Stimulated activated CD4-positive, alpha-beta T cell treated with anti-CD3 and anti-CD28 coated beads, Interleukin-2, amount 100 ng/mL, for 48 hours (primary cell): ENCODE data around the gene TRIM50.
"Not testable (repeated sequence)": the region's sequence is repeated elsewhere in the genome, so short reads cannot be mapped to it uniquely, and the experiment has no call there.

Experiments used
- DNase-seq, 2 donors: peaks; one replicate each; pipeline ENCODE4 v3.0.0-alpha.2; 2020

Gene TRIM50

GRCh38 chr7:73327922-73328321, at the start of gene TRIM50, which contains the start of gene FKBP6:
TRIM50 (minus strand) TSS chr7:73328082; CDS start chr7:73324787, 3,295 bp downstream.
FKBP6 (plus strand) TSS chr7:73328161; CDS start chr7:73328429, 268 bp downstream.
- not testable (repeated sequence) for DNase-seq

- DNase-seq, result no peak
Measured at GRCh38 chr7:73376671-73377412, 49.0 kb upstream of the TRIM50 start.

- DNase-seq, result not testable (repeated sequence)
Measured at GRCh38 chr7:73376262-73376661, 48.4 kb upstream of the TRIM50 start.

DNA sequence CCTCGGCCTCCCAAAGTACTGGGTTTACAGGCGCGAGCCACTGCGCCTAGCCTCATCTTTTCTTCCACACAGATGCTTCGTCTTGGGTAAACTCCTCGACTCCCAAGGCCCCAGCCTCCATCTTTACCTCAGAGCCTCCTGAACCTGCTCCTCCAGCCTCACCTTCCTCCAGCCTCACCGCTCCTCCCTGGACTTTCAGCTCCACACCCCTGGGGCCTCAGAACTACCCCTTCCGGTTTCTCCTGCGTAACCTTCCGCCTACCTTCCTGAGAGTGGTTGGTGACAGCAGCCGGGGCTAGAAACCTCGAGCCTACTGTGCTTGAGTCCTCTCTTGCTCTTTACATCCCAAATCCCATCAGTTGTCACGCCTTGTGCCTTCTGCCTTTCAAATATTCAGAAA, 45.9 kb upstream of the TRIM50 start:
- DNase-seq, result no peak

DNA sequence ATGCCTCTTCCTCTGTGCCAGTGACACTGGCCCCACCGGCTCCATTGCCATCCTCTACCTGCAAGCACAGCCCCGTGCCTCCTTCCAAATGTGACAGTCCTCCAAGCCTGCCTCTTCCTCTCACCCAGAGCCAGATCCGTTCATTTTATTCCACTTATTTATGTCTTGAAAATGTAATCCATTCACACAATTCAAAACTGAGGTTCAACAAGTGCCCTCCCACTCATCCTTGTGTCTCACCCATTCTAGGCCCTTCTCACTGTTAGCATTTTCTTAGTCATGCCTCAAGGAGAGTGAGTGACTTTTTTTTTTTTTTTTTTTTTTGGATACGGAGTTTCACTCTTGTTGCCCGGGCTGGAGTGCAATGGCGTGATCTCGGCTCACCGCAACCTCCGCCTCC, 41.7 kb upstream of the TRIM50 start:
- DNase-seq, result no peak

DNA sequence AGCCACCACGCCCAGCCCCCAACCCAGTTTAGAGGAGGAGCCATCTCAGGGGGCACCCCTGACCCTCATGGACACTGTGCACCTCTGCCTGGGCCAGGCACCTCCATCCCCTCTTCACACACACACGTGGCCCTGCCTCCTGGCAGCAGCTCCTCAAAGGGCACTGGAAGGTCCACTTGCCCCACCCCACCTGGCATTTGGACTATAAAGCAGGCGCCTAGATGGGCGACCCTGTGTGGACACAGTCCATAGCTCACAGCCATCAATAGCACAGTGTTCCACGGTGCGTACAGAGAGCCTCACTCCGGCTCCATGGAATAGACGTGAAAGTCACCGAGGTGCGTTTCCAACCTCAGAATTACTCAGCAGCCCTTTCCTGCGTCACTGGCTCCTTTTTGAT, 41.1 kb upstream of the TRIM50 start:
- DNase-seq, result no peak

- DNase-seq, result no peak
Measured at GRCh38 chr7:73366990-73367389, 39.1 kb upstream of the TRIM50 start.

DNA sequence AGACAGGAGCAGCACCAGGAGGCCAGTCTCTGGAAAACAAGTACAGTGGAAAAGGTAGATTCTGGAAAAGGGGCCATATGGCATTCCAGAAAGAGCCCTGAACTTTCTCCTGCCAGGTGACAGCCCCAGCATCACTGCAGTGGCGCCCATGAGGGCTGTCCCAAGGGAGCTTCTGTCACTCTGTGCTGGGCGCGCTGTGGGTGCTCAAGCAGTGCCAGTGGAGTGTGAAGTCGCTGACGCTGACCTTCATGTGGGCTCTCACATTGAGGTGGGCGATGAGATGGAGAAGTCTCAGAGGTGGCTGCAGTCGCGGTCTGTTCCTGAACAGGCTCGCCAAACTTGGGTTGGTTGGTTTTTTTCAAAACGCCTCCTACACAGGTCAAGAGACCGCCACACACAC, 38.2 kb upstream of the TRIM50 start:
- DNase-seq, result no peak

- no peak for DNase-seq
Measured at GRCh38 chr7:73364006-73364728, 36.3 kb upstream of the TRIM50 start.

DNA sequence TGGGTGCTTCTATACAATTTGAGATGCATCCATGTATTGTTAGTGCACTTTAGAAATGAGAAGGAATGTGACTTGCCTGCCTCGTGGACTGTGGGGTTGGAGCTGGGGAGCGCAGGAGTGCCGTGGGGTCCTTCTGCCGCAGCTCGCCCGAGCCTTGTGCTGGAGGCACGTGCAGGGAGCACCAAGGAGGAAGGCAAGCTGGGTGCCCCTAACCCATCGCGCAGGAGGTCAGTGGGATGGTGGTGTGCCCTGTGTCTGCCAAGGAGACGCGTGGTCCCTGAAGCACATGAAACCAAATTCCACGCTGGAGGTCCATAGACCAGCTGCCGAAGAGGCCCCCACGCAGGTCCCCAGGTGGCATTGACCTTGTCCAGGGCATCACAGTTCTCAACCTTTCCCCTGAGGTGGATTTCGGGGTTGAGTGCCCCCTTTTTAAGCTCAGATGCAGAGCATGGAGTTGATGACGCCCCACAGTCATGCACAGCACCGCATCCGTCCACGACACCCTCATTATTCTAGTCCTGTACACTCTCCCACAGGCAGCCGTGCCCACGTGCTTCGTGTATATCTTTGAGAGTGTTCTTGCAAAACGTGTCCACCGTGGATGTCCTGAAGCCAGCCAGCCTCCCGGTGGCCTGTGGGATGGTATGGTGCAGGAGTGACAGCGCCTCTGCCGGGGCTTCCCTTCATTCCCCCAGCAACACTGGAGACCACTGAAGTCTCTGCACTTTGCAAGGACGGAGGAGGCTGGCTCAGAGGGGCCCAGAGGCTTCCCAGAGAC, 35.5 kb upstream of the TRIM50 start:
- no peak for DNase-seq

DNA sequence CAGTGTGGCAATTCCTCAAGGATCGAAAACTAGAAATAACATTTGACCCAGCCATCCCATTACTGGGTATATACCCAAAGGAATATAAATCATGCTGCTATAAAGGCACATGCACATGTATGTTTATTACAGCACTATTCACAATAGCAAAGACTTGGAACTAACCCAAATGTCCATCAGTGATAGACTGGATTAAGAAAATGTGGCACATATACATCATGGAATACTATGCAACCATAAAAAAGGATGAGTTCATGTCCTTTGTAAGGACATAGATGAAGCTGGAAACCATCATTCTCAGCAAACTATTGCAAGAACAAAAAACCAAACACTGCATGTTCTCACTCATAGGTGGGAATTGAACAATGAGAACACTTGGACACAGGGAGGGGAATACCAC, 32.7 kb upstream of the TRIM50 start:
- not testable (repeated sequence) for DNase-seq

DNA sequence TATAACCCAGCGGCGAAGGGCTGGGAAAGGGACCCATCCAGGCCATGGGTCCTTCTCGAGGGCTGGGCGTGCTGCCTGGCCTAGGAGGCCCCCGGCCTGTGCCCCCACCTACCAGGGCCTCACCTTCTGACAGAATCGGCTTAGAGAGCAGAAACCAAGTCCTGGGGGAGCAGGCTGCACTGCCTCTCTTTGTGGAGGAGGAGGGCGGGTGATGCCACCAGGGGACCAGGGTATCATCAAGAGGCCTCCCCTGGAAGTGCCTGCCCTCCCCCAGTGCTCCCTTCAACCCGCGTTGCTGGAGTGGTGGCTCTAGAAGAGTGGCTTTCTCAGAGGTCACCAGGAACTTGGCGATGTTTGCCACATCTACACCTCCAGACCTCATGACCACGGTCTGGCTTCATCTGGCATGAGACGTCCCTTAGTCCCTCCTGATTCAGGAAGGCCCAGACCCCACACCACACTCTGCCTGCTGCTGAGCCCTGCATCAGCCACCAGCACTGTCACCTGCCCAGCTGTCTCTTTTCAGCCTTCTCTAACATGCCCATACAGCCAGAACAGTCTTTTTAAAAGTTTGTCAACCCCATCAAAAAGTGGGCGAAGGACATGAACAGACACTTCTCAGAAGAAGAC, 32.0 kb upstream of the TRIM50 start:
- DNase-seq, result no peak

DNA sequence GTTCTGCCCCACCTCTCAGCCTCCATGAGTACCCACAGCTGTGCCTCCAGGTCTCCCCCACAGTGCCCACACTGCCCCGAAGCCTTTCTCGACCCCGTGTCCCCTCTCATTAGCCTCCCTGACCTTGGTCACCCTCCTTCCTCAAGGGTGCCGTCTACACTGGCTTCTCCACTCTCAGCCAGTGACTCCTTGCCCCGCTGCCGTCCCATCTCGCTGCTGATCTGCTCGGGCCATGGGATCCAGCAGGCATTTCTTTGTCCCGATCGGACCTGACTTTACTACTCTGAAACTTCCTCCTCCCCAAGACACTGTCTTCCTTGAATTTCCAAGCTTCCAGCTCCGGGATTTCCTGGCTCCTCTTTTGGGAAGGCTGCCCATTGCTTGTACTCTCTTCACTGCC, 31.4 kb upstream of the TRIM50 start:
- DNase-seq, result no peak

GRCh38 chr7:73358590-73359275, 30.9 kb upstream of the TRIM50 start:
- DNase-seq, result no peak

DNA sequence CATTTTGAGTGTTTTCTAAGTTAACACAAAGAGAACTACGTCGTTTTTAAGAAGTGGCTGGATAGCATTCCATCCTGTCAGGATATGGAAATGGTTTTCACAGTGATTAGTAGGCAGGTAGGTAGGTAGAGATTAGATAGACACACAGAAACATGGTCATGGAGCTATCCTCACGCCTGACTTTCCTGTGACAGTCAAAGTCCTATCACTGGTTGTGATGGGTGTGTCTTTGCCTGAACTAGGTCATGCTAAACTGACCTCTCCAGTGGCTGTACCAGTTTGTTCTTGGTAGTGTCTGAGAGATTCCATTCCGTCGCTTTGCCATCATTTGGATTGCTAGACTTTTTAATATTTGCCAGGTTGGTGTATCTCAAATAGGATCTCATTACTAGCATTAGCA, 28.3 kb upstream of the TRIM50 start:
- DNase-seq, result no peak

GRCh38 chr7:73354821-73355220, 26.9 kb upstream of the TRIM50 start:
- no peak for DNase-seq

DNA sequence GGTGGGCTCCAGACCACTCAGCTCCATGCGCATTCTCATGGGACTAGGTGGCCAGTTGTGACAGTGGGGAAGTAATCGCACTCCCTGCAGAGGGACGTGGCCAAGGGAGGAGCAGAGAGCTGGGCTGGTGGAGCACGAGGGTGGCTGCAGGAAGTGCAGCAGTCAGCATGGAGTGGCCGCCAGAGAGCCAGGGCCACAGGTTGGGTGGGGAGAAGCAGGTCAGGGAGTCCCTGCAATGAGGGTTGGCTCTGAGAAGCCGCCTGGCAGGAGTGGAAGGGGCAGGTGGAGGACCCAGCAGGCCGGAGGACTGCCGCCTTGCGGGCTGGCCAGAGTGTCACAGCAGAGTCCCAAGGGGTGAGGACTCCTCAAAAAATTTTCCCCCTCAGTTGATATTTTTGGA, 26.3 kb upstream of the TRIM50 start:
- DNase-seq, result no peak

DNA sequence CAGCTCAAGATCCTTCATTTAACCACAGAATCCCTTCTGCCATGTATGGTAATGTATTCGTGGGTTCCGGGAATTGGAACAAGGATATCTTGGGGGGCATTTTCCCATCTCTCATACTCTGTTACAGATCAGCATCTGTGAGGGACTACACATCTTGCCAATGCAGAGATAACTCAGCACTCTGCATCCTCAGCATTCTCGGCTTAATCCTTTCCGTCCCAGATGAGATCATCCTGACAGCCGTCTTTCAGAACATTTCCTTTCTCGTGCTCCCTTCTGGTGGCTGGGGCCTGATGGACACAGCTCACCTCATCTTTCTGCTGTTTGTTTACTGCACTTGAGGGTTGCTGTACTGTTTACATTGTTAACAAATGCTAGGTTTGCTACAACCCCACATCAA, 25.4 kb upstream of the TRIM50 start:
- no peak for DNase-seq

GRCh38 chr7:73352784-73353183, 24.9 kb upstream of the TRIM50 start:
- DNase-seq, result no peak

GRCh38 chr7:73351447-73352167, 23.7 kb upstream of the TRIM50 start:
- DNase-seq, result no peak

GRCh38 chr7:73350306-73351068, 22.6 kb upstream of the TRIM50 start:
- DNase-seq, result no peak
